ENCODE results near the gene ASCC3.

GRCh38 chr6:100893743-100894142 lies 12.6 kb upstream of the ASCC3 start:
- TF ChIP-seq CTCF (conservative IDR thresholded peaks at IDR 0.05; ENCODE audit: low read length): no peak
- TF ChIP-seq EZH2phosphoT487 (IDR thresholded peaks at IDR 0.05; ENCODE audit: borderline replicate concordance): no peak

All from Loucy (cell line).